Right atrium auricular region (tissue), 2 donors: Measurements from ENCODE around the gene MPPED1. TPM values are rescaled to one million over a fixed set of nuclear protein-coding genes. Genes with fewer than 3 reads are reported as not detected.

Experiments
- DNase-seq: peaks from one replicate; pipeline ENCODE4 v3.0.0-alpha.2; 2019; ENCODE audit warnings: low spot score
- H3K27ac ChIP-seq, 2 donors: fragments of 200-600 bp; sonication (generic); 1 replicate in 1 of 2; 2 replicates in 1 of 2; pipeline ENCODE4 v1.5.1; 2016 to 2019
- H3K27me3 ChIP-seq, 2 donors: fragments of 200-600 bp; sonication (generic); one replicate each; pipeline versions ENCODE4 v1.5.1 to v1.6.0; 2017 to 2019
- H3K36me3 ChIP-seq: fragments of 200-600 bp; sonication (generic); one replicate; pipeline ENCODE4 v1.5.1; 2016
- H3K4me1 ChIP-seq, 2 donors: fragments of 200-600 bp; sonication (generic); one replicate each; pipeline versions ENCODE4 v1.5.1 to v1.6.0; 2017 to 2019
- H3K4me3 ChIP-seq, 2 donors: fragments of 200-600 bp; sonication (generic); 1 replicate in 1 of 2; 2 replicates in 1 of 2; pipeline ENCODE4 v1.5.1; 2017 to 2019; ENCODE audit warnings: mild to moderate bottlenecking in 1 of 2, moderate library complexity in 1 of 2
- H3K9me3 ChIP-seq, 2 donors: fragments of 200-600 bp; sonication (generic); one replicate each; pipeline ENCODE4 v1.5.1; 2019
- total RNA-seq, 2 donors: library from RNA; depleted of rRNA; stranded (reverse); fragments of >200 nt; gene quantifications; one replicate each; pipeline ENCODE4 v1.1.0, GENCODE V29; 2016
- TF ChIP-seq, protein P1 (sequence below), 2 donors: fragments of 200-600 bp; sonication (generic); IDR thresholded peaks; one replicate each; pipeline ENCODE4 v1.5.1; 2019; ENCODE audit warnings: antibody characterized with exemption in 2 of 2

MPPED1 gene
- total RNA-seq, 2 donors from 2014 or later, result not detected

DNA sequence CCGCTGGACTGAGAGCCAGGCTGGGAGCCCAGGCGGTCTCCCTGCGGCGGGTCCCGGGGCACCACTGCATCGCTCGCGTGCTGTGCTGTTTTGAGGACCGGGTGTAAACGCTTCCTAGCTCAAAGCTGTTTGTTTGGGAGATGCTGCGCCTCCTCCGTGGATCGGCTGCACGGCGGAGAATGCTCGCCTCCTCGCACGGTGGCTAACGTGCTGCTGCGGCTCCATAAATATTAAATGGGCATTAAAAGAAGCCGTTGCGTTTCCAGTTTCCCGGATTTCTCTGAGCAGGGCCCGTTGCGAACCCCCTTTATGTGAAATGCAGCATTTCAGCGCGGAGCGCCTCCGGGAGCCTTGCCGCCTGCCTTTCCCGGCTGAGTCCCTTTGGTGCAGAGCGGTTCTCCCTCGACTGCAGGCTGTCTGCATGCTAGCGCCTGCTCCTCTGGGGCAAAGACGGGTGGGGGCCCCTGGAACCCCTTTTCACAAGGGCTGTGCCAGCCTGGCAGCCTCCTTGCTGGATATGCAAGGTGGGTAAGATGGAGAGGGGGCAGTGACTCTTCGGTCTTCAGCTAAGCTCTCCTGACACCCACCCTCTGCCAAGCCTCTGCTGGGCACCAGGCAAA lies 9.3 kb downstream of the MPPED1 start:
- Histone ChIP-seq H3K27me3 (no peaks in the 10 kb centered on the region), H3K36me3 (no peaks in the 10 kb centered on the region), H3K4me3 (no peak overlapping the region), H3K4me1 (no peaks in the 10 kb centered on the region), H3K27ac (no peak overlapping the region), H3K9me3 (no peaks in the 10 kb centered on the region)
- TF ChIP-seq, protein P1, sequence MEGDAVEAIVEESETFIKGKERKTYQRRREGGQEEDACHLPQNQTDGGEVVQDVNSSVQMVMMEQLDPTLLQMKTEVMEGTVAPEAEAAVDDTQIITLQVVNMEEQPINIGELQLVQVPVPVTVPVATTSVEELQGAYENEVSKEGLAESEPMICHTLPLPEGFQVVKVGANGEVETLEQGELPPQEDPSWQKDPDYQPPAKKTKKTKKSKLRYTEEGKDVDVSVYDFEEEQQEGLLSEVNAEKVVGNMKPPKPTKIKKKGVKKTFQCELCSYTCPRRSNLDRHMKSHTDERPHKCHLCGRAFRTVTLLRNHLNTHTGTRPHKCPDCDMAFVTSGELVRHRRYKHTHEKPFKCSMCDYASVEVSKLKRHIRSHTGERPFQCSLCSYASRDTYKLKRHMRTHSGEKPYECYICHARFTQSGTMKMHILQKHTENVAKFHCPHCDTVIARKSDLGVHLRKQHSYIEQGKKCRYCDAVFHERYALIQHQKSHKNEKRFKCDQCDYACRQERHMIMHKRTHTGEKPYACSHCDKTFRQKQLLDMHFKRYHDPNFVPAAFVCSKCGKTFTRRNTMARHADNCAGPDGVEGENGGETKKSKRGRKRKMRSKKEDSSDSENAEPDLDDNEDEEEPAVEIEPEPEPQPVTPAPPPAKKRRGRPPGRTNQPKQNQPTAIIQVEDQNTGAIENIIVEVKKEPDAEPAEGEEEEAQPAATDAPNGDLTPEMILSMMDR (IDR thresholded peaks at IDR 0.05), result no peak
- DNase-seq, result no peak

DNA sequence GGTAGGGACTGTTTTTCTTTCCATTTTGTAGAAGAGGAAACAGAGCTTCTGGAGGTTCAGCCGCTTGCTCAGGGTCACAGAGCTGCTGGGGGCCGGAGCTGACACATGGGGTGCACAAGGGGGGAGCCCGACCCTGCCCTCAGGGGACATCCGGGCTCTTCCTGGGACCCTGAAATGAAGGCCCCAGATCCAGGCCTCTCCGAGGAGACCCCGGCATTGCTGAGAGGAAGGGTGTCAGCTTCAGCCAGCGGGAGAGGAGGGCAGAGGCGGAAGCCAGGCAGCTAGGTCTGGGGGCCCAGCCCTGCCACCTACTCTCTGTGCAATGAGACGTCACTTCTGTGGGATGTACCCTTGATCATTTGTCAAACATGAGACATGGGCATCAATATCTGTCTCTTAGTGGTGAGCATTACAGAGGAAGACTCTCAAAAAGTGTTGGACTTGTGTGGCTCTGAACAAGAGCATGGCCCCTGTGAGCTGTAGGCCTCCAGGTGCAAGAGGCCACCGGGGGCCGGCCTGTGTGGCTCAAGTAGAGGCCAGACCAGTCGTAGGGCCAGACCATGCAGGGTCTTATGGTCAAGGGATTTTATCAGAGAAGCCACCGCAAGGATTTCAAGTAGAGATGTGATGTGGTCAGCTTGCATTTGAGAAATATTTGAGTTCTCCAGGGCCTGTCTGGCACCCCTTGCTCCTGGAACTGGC lies 10.3 kb downstream of the MPPED1 start:
- TF ChIP-seq, protein P1 (IDR thresholded peaks at IDR 0.05), result no peak
- H3K4me3 ChIP-seq, result no peak overlapping the region
- H3K36me3 ChIP-seq, result no peaks in the 10 kb centered on the region
- H3K4me1 ChIP-seq, result no peaks in the 10 kb centered on the region
- no peak for DNase-seq
- H3K27ac ChIP-seq, result no peak overlapping the region
- no peaks in the 10 kb centered on the region for H3K9me3 ChIP-seq
- no peaks in the 10 kb centered on the region for H3K27me3 ChIP-seq

DNA sequence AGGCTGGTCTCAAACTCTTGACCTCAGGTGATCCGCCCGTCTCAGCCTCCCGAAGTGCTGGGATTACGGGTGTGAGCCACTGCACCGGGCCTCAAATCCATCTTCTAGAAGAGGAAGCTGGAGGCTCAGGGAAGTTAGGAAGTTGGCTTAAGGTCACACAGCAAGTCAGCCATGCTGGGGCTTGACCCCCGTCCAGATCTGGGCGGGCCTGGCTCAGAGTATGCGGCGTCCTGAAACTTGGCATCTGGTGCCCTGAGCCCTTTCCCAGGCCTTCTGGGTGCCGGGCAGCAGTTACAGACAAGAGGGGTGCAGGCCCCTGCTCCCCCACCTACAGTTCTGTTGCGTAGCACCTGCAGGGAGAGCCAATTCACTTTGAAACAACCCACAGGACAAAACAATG lies 11.2 kb downstream of the MPPED1 start:
- Histone ChIP-seq H3K27me3 (no peaks in the 10 kb centered on the region), H3K9me3 (no peaks in the 10 kb centered on the region), H3K27ac (no peak overlapping the region), H3K4me1 (no peaks in the 10 kb centered on the region), H3K4me3 (no peak overlapping the region), H3K36me3 (no peaks in the 10 kb centered on the region)
- TF ChIP-seq, protein P1 (IDR thresholded peaks at IDR 0.05), result no peak
- no peak for DNase-seq

DNA sequence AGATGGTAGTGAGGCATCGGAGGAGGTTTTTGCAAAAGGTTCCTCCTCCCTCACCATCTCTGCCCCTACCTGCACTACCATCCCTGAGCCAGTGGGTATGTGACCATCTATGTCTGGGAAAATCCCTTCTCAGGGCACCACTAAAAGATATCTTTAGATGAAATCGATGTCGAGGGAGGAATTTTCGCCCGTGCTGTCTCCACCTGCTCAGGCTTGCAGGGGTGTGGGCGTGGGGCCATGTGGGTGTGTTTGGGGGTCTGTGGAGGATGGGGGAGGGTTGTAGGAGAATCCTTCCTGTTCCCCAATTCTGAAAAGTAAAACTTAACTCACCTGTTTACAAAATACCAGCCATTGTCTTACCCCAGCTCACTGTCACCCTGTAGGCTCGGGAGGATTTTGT lies 12.4 kb downstream of the MPPED1 start:
- H3K27ac ChIP-seq, result no peak overlapping the region
- H3K4me1 ChIP-seq, result no peaks in the 10 kb centered on the region
- no peaks in the 10 kb centered on the region for H3K36me3 ChIP-seq
- no peak for DNase-seq
- H3K4me3 ChIP-seq, result no peak overlapping the region
- TF ChIP-seq, protein P1 (IDR thresholded peaks at IDR 0.05), result no peak
- no peaks in the 10 kb centered on the region for H3K9me3 ChIP-seq
- no peaks in the 10 kb centered on the region for H3K27me3 ChIP-seq

DNA sequence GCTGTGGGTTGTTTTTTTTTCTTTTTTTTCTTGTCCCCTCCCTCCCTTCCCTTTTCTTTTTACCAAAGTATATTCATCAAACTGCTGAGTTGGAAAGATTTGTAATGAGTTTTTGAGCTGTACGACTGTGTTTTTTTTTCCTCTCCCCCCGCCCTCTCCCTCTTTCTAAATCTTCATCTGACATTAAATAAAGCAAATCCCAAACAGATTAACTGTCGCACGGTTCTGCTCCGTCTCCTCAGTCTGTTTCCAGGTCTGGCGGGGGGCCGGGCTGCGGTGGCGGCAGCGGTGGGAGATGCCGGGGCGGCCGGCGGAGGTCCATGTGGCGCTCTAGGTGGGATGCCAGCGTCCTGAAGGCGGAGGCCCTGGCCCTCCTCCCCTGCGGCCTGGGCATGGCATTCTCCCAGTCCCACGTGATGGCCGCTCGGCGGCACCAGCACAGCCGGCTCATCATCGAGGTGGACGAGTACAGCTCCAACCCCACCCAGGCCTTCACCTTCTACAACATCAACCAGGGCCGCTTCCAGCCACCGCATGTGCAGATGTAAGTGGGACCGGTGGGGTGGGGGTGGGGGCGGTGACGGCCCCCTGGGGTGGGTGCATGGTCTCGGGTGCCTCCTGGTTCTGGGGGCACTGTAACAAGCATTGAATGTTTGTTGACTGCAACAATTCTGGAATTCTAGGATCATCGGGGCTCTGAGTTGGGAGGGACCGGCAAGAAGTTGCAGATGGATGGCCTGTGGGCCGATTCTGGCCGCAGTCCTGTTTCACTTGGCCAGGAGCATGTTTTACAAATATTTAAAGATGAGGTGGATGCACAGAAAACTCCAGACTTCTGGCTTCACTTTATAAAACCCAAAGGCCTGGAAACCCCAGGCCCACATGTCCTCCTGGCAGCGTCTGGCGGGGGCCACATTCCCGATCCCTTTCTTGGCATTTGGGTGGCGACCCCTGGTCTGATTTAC lies 13.1 kb downstream of the MPPED1 start:
- Histone ChIP-seq H3K4me3 (no peak overlapping the region), H3K4me1 (no peaks in the 10 kb centered on the region), H3K9me3 (no peaks in the 10 kb centered on the region), H3K27ac (no peak overlapping the region), H3K27me3 (no peaks in the 10 kb centered on the region), H3K36me3 (no peaks in the 10 kb centered on the region)
- TF ChIP-seq, protein P1 (IDR thresholded peaks at IDR 0.05), result no peak
- DNase-seq, result no peak
